ENCODE results near the gene OR13C8. TPM values are rescaled to one million over a fixed set of nuclear protein-coding genes. Genes with fewer than 3 reads are reported as not detected.

The OR13C8 gene, protein sequence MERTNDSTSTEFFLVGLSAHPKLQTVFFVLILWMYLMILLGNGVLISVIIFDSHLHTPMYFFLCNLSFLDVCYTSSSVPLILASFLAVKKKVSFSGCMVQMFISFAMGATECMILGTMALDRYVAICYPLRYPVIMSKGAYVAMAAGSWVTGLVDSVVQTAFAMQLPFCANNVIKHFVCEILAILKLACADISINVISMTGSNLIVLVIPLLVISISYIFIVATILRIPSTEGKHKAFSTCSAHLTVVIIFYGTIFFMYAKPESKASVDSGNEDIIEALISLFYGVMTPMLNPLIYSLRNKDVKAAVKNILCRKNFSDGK
- not detected in 2 replicates for total RNA-seq

DNA sequence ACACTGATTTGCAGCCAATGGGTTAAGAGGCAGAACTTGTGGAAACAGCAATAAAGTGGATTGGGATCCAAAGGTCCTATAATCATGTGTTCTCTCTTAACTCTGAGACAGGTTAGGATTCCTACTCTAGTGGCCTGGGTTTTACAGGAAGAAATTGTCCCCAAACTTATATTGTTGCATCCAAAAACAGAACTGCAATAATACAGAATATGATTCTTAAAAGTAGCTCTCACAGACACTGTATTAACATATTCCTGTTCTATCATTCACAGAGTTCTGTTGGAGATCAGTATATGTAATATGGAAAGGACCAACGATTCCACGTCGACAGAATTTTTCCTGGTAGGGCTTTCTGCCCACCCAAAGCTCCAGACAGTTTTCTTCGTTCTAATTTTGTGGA, at the start of gene OR13C8:
OR13C8 (plus strand) TSS at position 301 of the 400 bp plus-strand sequence; CDS start at position 301, 0 bp downstream.

DNA sequence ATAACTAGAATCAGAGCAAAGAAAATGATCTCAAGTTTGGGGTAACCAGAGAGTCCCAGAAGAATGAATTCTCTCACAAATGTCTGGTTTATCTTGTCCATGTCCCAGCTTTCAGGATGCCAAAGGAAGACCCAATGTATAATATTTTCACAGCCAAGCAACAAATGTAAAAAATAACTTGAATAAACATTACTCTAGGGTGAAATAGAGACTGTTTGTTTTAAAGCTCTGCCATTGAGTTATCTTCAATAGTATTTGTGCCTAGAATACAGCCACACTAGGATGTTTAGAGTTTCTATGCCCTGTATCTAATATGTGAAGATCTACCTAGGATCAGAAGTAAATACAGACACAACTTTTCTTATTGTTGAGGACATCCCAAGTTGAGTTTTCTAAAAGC, 41.9 kb upstream of the OR13C8 start, which contains the start of gene OR13C4:
OR13C4 (minus strand) TSS at position 101 of the 400 bp plus-strand sequence; CDS start at position 101, 0 bp downstream.

DNA sequence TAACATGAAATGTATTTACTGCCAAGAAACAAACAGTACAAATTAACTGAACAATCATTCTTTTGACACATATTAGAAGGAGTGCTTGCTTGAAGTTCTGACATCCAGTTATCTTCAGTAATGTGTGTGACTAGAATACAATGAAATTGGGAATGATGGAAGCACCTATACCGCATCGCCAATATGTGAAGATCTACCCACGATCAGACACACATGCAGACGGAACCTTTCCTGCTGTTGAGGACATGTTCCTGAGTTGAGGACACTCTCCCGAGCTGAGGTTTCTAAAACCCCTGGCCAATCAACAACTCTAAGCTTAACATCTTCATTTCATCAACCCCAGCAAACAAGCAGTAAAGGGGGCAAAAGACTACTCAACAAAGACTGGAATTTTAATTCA, 32.2 kb upstream of the OR13C8 start, which contains the start of gene OR13C3:
OR13C3 (minus strand) TSS at position 101 of the 400 bp plus-strand sequence. CDS start 133 bp downstream, outside the sequence.

DNA sequence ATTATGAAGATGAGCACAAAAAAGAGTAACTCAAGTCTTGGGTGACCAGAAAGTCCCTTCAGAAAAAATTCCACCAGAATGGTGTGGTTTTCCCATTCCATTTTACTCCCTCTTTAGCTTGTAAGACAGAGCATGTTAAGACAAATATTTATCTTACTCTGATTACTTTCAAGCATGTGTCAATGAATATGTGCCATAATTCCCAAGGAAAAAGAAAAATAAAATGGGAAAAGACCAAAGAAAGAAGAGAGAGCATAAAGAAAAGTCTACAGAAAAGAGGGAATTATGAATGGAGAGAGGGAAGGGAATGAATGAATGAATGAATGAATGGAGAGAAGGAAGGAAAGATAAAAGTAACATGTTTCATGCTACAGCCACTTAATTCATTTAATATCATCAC, 30.3 kb downstream of the OR13C8 start, which contains the start of gene OR13C5:
OR13C5 (minus strand) TSS at position 101 of the 400 bp plus-strand sequence; CDS start at position 101, 0 bp downstream.

DNA sequence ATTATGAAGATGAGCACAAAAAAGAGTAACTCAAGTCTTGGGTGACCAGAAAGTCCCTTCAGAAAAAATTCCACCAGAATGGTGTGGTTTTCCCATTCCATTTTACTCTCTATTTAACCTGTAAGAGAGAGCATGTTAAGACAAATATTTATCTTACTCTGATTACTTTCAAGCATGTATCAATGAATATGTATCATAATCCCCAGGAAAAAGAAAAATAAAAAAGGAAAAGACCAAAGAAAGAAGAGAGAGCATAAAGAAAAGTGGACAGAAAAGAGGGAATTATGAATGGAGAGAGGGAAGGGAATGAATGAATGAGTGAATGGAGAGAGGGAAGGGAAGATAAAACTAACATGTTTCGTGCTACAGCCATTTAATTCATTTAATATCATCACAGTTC, 36.6 kb downstream of the OR13C8 start, which contains the start of gene OR13C2:
OR13C2 (minus strand) TSS at position 101 of the 400 bp plus-strand sequence; CDS start at position 101, 0 bp downstream.

DNA sequence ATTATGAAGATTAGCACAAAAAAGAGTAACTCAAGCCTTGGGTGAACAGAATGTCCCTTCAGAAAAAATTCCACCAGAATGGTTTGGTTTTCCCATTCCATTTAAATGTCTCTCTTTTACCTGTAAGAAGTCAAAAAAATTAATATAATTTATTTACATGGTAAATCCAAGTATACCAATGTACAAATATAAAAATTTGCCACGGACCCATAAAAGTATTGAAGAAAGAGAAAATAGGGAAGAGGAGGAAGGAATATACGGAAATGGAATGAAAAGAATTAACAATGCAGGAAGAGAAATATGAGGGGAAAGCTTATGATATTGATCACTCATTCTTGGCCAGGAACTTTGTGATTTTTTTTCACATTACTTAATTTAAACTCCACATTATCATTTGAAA, 49.1 kb downstream of the OR13C8 start, which contains the start of gene OR13C9:
OR13C9 (minus strand) TSS at position 101 of the 400 bp plus-strand sequence; CDS start at position 101, 0 bp downstream.

Other genes with a start within 250 kb of the OR13C8 start
- not detected in 2 replicates for gene OR13F1, start 64.9 kb upstream of the OR13C8 start, total RNA-seq
- gene OR13C4, start 42.0 kb upstream of the OR13C8 start, total RNA-seq, result not detected in 2 replicates
- gene OR13C3, start 32.3 kb upstream of the OR13C8 start, total RNA-seq, result not detected in 2 replicates
- gene OR13C5, start 30.2 kb downstream of the OR13C8 start, total RNA-seq, result not detected in 2 replicates
- not detected in 2 replicates for gene OR13C2, start 36.5 kb downstream of the OR13C8 start, total RNA-seq
- gene OR13C9, start 49.0 kb downstream of the OR13C8 start, total RNA-seq, result not detected in 2 replicates
- gene OR13D1, start 125.3 kb downstream of the OR13C8 start, total RNA-seq, result not detected in 2 replicates
- 29.8 and 46.9 TPM in 2 replicates for gene NIPSNAP3A, start 178.5 kb downstream of the OR13C8 start, total RNA-seq
- gene NIPSNAP3B, start 195.0 kb downstream of the OR13C8 start, total RNA-seq, result 0.94 and 0.99 TPM in 2 replicates

All from hair follicular keratinocyte (primary cell).